LNCAP (cell line): Measurements from ENCODE around the gene OR2D2.

Experiments
- CTCF ChIP-seq: fragments of 450-650 bp; IDR thresholded peaks from 2 replicates; pipeline ENCODE4 v1.5.1; 2017; ENCODE audit warnings: mild to moderate bottlenecking

The OR2D2 gene

GRCh38 chr11:6925636-6926207 lies 33.4 kb upstream of the OR2D2 start:
- TF ChIP-seq CTCF, result no peak

- TF ChIP-seq CTCF, result no peak
Observed at GRCh38 chr11:6925007-6925577, 32.8 kb upstream of the OR2D2 start.

- no peak for TF ChIP-seq CTCF
Observed at GRCh38 chr11:6920702-6921101, 28.4 kb upstream of the OR2D2 start, which contains the start of gene OR2D3. Gene OR2D3, plus strand, starts transcription at chr11:6921002. Its CDS starts 0 bp downstream, at chr11:6921002.

- TF ChIP-seq CTCF, result no peak
Observed at GRCh38 chr11:6919698-6920097, 27.4 kb upstream of the OR2D2 start.

GRCh38 chr11:6911948-6912347 lies 19.6 kb upstream of the OR2D2 start:
- no peak for TF ChIP-seq CTCF

- TF ChIP-seq CTCF, result no peak
Observed at GRCh38 chr11:6911378-6911777, 19.1 kb upstream of the OR2D2 start.

GRCh38 chr11:6900327-6900999 lies 8.2 kb upstream of the OR2D2 start:
- 0 out of 2 replicates have a peak, but pooled peaks have one; percentile 15 for TF ChIP-seq CTCF
